ENCODE results near the gene SMC3. TPM values are rescaled to one million over a fixed set of nuclear protein-coding genes. Genes with fewer than 3 reads are reported as not detected.
A peak's percentile ranks its signal among the peaks of the same experiment; 100 is the strongest.
"Not testable (repeated sequence)": the region's sequence is repeated elsewhere in the genome, so short reads cannot be mapped to it uniquely, and the experiment has no call there.

SMC3 gene
- total and polyA plus RNA-seq, 4 donors = 7.2 to 26.4 (median 18.1) TPM

- TF ChIP-seq MAX (IDR thresholded peaks at IDR 0.05) (no peak), ATF3 (IDR thresholded peaks at IDR 0.05) (no peak)
Observed at GRCh38 chr10:110608087-110608486, 40.6 kb downstream of the SMC3 start (continued).

- Histone ChIP-seq H3K36me3 (ENCODE audit: control insufficient read depth in 4 of 4, insufficient read depth in 3 of 4, low read depth in 1 of 4, low read length in 3 of 4) (peaks cover under 1 to 12% (median 2%) of the 10 kb centered on the region in 4 donors), H3K4me1 (ENCODE audit: control insufficient read depth in 4 of 4, insufficient read depth in 4 of 4, low read length in 3 of 4) (no peaks in the 10 kb centered on the region), H3K27ac (ENCODE audit: low read depth in 1 of 2, low read length in 2 of 2) (no peak overlapping the region), H3K9ac (ENCODE audit: low read depth in 1 of 2, low read length in 2 of 2) (no peak overlapping the region), H3K9me3 (ENCODE audit: control insufficient read depth in 4 of 4, low read length in 3 of 4) (no peaks in the 10 kb centered on the region), H3K27me3 (ENCODE audit: control insufficient read depth in 4 of 4, insufficient read depth in 4 of 4, low read length in 3 of 4) (no peaks in the 10 kb centered on the region), H3K4me3 (ENCODE audit: low read depth in 1 of 3, low read length in 3 of 3) (no peak overlapping the region)
- 44% methylated on average over 2 of the region's 2 CpGs for WGBS
- TF ChIP-seq JUND (IDR thresholded peaks at IDR 0.05) = no peak
- no peak for TF ChIP-seq CTCF (IDR thresholded peaks at IDR 0.05; ENCODE audit: low read depth, low read length, missing input control)
- DNase-seq (ENCODE audit: low spot score) = no peak
Observed at GRCh38 chr10:110609605-110610004, 42.1 kb downstream of the SMC3 start.

GRCh38 chr10:110610308-110610774 is 42.8 kb downstream of the SMC3 start:
- Histone ChIP-seq H3K4me1 (ENCODE audit: control insufficient read depth in 4 of 4, insufficient read depth in 4 of 4, low read length in 3 of 4) (no peaks in the 10 kb centered on the region), H3K4me3 (ENCODE audit: low read depth in 1 of 3, low read length in 3 of 3) (no peak overlapping the region), H3K9ac (ENCODE audit: low read depth in 1 of 2, low read length in 2 of 2) (no peak overlapping the region), H3K27ac (ENCODE audit: low read depth in 1 of 2, low read length in 2 of 2) (no peak overlapping the region), H3K36me3 (ENCODE audit: control insufficient read depth in 4 of 4, insufficient read depth in 3 of 4, low read depth in 1 of 4, low read length in 3 of 4) (peaks cover 0 to 5% (median 2%) of the 10 kb centered on the region in 4 donors), H3K9me3 (ENCODE audit: control insufficient read depth in 4 of 4, low read length in 3 of 4) (no peaks in the 10 kb centered on the region), H3K27me3 (ENCODE audit: control insufficient read depth in 4 of 4, insufficient read depth in 4 of 4, low read length in 3 of 4) (no peaks in the 10 kb centered on the region)
- TF ChIP-seq CTCF (IDR thresholded peaks at IDR 0.05; ENCODE audit: low read depth, low read length, missing input control) (peak; percentile 75), RAD21 (IDR thresholded peaks at IDR 0.05) (peak; percentile 91 to 94), SP1 (IDR thresholded peaks at IDR 0.05) (no peak)
- DNase-seq (ENCODE audit: low spot score) = peak; percentile 50
- 11% methylated on average over 3 of the region's 3 CpGs for WGBS

GRCh38 chr10:110610781-110611180 is 43.3 kb downstream of the SMC3 start:
- not testable (repeated sequence) for H3K9ac ChIP-seq (ENCODE audit: low read depth in 1 of 2, low read length in 2 of 2); H3K27me3 ChIP-seq (ENCODE audit: control insufficient read depth in 4 of 4, insufficient read depth in 4 of 4, low read length in 3 of 4); H3K27ac ChIP-seq (ENCODE audit: low read depth in 1 of 2, low read length in 2 of 2); H3K9me3 ChIP-seq (ENCODE audit: control insufficient read depth in 4 of 4, low read length in 3 of 4); H3K4me3 ChIP-seq (ENCODE audit: low read depth in 1 of 3, low read length in 3 of 3); H3K4me1 ChIP-seq (ENCODE audit: control insufficient read depth in 4 of 4, insufficient read depth in 4 of 4, low read length in 3 of 4); H3K36me3 ChIP-seq (ENCODE audit: control insufficient read depth in 4 of 4, insufficient read depth in 3 of 4, low read depth in 1 of 4, low read length in 3 of 4); DNase-seq (ENCODE audit: low spot score)
- WGBS = 77% methylated on average over 3 of the region's 3 CpGs
